Endometrium (tissue), 2 donors: ENCODE data around the gene WDR33.

Source experiments
- FAIRE-seq: peaks from 2 replicates; lab custom pipeline; 2012; peaks lifted over from hg19 to GRCh38; lab: Jason Lieb, UNC
- donor health status: control.
- donor health status: control.

WDR33 gene

DNA sequence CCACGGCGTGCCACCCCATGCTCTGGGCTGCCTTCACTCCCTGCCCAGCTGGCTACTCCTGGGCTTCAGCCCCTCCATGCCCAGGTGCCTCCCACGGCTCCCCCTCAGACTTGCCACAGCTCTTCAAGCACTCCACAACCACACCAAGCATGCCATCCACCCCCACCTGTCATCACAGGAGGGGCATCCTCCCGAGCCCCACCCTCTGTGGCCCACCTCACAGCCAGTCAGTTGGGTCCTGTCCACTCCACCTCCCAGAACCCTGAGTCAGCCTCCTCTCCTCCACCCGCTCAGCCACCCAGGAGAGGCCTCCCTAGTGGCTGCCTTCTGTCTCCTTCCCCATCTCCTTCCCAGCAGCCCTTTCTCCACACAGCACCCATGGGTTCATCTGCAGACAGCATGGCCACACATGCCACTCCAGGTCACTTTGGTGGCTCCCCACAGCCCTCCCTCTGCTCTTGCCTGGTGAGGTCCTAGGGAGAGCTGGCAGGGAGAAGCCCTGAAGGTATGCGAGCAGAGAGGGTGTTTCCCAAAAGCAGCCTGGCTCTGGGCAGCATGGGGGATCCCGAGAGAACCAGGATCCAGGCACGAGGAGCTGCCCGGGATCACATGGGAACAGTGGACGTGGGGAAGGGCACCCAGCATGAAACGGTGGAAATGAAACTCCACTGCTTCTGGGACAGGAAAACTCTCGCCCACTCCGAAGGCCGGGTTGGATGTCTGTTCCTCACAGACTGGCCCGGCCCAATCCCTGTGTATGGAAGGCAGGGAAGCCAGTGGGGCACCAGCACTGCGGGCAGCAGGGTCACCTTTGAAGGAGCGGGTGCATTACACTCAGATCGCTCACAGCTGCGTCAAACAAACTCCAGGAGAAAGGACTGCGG, 138.4 kb downstream of the WDR33 start:
- no peak for FAIRE-seq

- no peak for FAIRE-seq
Measured at GRCh38 chr2:127671557-127672302, 139.2 kb downstream of the WDR33 start.

DNA sequence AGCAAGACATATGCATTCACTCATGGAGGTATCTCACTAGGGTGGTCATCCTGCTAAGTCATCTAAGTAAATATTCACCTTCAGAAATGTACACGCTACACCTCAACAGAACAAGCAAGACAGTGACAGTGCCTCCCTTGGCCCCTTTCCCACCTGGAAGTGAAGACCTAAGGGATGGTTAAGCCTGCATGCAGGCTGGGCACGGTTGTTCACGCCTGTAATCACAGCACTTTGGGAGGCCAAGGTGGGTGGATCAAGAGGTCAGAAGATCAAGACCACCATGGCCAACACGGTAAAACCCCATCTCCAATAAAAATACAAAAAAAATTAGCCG, 140.0 kb downstream of the WDR33 start:
- FAIRE-seq: no peak

DNA sequence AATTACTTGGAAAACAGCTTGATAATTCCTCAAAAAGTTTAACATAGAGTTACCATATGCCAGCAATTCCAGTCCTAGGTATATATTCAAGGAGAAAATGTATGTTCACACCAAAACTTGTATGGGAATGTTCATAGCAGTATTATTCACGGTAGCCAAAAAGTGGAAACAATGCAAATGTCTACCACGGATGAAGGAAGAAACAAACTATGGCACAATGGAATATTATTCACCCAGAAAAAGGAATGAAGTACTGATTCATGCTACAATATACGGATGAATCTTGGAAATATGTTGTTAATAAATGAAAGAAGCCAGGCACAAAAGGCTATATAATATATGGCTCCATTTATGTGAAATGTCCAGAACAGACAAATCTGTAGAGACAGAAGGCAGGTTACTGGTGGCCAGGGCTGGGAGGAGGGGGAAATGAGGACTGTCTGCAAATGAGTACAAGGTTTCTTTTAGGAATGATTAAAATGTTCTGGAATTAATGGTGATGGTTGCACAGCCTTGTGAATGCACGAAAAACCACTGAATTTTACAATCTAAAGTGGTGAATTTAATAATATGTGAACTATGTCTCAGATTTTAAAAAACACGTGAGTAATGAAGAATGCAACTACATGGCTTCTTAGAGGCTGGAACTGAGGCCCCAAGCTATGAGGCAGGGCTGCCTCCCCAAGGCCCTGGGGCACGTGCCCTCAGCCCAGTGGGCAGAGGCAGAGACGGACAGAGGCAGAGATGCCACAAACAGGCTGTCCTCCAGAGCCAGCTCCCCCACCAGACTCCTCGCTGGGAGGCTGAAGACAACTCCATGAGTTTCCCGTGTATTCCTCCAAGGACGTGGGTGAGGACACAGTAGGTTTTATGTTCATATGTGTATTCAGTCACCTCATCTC, 140.7 kb downstream of the WDR33 start:
- FAIRE-seq: no peak

DNA sequence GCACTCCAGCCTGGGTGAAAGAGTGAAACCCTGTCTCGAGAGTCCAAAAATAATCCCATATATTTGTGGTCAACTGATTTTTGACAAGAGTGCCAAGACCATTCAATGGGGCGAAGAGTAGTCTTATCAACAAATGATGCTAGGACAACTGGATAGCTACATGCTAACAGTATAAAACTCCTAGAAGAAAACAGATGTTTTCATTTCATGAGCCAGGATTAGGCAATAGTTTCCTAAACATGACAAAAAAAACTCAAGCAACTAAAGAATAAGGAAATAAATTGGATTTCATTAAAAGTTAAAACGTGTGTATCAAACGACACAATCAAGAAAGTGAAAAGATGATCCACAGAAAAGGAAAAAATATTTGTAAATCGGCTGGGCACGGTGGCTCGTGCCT, 141.9 kb downstream of the WDR33 start:
- no peak for FAIRE-seq

DNA sequence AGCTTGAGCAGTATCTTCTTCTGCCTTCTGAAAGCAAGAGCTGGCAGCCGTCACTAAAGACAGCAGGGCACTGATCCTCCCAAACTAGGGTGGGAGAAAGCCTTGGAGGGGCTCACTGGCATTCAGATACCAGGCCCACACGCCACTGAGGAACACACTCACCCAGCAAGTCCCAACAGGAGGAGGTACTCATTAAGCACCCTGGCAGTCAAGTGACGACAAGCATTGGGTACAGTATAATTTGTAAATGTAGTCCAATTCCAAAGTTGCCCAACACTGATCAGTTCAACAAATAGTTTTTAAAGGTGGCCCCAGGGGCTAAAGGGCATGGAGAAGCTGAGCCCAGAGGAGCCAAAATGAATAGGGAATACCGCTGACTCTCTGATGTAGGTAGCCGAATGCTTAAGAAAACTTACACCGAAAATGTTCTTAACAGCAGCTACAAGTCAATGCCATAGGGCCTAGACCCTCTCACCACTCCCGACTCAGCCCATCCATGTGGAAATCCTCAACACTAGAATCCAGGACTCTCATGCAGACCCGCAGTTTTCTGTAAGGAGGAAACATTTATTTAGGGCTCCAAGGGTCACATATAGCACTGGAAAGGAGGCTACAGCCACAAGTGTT, 145.6 kb downstream of the WDR33 start:
- no peak for FAIRE-seq

DNA sequence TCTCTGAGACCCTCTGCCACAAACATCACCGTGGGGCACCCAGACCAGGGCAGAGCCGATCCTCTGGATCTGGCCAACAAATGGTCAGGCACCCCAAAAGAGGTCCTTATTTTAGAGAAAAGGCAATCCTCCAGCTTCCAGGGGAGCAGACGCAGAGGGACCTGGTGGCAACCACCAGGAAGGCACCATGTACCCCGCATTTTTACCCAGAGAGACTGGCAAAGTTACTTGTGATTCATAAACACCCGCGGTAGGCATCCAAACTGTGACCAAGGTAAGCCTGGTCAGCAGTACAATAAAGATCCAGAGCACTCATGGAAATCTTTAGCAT, 146.1 kb downstream of the WDR33 start:
- FAIRE-seq: no peak

DNA sequence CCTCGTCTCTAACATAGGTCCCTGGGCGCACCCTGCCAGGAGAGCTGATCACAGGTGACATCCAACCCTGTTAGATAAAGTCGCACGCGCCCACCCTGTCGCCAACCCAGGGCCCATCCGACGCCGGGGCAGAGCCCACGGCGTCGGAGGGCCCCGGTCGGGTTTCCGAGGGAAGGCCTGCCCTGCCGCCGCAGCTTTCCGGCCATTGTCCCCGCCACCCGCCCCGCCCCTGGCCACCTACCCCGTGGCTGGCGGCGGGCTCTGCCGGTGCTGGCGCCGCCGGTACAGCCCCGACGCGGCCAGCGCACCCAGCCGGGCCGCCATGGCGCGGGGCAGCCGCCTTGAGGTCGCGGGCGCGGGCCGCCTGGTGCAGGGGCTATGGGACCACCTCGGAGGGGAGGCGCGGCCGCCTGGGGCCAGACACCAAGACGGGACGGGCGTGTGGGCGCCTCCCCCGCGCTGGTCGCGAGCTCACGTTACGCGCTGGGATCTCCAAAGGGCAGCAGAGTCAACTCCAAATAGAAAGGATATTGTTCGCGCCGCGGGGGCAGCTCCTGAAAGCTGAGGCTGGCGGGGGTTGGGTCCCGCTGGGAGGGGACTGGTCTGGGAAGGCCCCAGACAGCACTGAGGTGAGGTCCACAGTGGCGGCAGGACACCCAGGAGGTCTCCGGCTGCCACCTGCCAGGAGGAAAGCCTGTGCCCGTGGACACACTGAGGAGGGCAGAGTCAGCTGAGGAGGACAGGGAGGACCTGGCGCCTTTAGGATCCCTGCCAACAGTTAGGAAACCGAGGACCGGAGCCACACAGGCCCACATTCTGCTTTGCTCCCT, 146.7 kb downstream of the WDR33 start:
- FAIRE-seq: no peak

GRCh38 chr2:127663566-127664064, 147.4 kb downstream of the WDR33 start:
- no peak for FAIRE-seq

DNA sequence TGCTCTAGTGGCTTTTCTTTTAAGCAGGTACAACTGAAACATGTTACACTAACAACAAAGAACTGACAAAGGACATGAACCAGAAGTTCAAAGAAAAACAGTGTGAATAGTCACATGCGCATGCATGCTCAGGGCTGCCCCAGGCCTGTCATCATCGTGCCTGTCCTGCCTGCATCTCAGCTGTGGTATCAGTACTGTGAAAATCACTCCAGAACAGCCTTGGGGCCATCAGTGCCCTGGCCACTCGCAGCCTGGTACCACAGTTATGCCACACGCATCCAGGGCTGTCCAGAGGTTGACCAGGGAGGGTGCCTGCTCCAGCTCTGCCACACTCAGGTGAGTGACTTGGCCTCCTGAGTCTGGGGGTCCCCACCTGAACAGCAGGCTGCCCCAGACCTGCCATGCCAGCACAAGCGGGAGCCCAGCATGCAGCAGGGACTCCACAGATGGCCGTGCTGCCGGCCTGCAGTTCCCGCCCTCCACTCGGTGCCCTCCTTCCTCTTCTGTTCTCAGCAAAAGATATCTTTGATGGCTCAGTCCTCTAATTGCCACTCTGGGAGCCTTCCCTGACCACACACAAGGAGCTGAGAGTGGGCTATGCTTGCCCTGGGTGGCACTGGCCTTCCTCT, 147.9 kb downstream of the WDR33 start:
- FAIRE-seq: no peak

- no peak for FAIRE-seq
Measured at GRCh38 chr2:127661949-127662510, 148.9 kb downstream of the WDR33 start.

- no peak for FAIRE-seq
Measured at GRCh38 chr2:127661072-127661649, 149.8 kb downstream of the WDR33 start.

DNA sequence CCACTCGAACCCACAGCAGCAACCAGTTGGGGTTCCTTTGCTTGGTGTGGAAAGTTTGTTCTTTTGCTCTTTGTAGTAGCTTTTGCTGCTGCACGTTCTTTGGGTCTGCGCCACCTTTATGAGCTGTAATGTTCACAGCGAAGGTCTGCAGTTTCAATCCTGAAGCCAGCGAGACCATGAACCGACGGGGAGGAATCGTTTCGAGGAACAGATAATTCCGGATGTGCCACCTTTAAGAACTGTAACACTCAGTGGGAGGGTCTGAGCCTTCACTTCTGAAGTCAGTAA, 150.7 kb downstream of the WDR33 start:
- FAIRE-seq: no peak

GRCh38 chr2:127659408-127660290, 151.3 kb downstream of the WDR33 start:
- no peak for FAIRE-seq

GRCh38 chr2:127658641-127659407, 152.1 kb downstream of the WDR33 start:
- FAIRE-seq: no peak

- FAIRE-seq: no peak
Measured at GRCh38 chr2:127658146-127658545, 152.8 kb downstream of the WDR33 start.

DNA sequence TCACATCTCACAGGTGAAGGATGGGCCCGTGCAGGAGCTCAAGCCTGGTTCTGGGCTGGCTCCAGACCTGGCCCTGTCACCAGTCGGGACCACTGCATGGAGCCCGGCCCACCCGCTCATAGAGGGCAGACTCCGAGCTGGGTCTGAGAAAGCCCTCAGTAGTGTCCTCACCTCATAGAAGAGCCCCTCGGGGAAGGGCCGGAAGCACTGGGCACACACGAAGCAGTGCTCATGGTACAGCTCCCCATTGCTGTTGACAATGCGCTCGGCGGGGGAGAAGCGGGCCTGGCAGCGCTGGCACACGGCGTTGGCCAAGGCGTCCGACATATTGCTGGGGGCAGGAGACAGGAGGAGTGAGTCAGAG, 153.8 kb downstream of the WDR33 start:
- no peak for FAIRE-seq

DNA sequence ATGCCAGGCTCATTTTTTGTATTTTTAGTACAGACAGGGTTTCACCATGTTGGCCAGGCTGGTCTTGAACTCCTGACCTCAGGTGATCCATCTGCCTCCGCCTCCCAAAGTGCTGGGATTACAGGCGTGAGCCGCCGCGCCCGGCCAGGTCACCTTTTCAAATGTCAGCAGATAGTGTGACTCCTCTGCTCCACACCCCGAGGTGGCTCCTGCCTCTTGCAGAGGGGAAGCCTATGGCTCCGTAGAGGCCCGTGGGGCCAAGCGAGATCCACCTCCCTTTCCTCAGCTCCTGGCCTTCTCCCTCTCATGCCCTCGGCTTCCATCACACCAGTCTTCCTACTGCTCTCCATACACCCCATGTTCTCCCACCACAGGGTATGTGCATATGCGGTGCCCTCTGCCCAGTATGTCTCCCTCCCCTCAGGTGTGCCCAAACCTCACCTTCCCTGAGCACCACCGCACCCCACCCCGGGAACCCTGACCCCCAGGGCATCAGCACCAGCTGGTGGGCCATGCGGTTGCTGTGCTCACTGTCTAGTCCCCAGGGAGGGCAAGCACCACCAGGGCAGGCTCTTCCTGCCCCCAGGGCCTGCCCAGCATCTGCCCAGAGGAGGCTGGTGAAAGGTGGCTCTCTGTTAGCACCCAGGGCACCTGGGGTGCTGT, 154.3 kb downstream of the WDR33 start:
- no peak for FAIRE-seq
